HG03135 (cell line): ENCODE measurements around the gene HNRNPM.
"Not testable (repeated sequence)": the region's sequence is repeated elsewhere in the genome, so short reads cannot be mapped to it uniquely, and the experiment has no call there.

Source experiments
- ATAC-seq: cut with Tn5 transposase; IDR thresholded peaks from one replicate; pipeline ENCODE4 v1.9.1; 2021; ENCODE audit warnings: mild to moderate bottlenecking, moderate library complexity; ENCODE audit not compliant: unreplicated experiment

Gene HNRNPM

DNA sequence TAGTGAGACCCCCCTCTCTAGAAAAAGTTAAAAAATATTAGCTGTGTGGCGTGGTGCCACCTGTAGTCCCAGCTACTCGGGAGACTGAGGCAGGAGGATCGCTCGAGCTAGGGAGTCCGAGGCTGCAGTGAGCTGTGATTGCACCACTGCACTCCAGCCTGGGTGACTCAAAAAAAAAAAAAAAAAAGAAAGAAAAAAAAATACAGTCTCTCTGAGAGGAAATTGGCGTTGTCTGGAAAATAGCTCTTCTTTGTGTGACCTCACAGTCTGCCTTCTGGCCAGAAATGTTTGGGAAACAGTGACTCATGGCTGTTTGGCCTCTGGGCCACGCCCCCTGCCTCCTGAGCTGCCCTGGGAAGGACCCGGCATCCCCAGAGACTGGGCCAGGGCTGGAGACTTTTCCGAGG is 21.0 kb upstream of the HNRNPM start:
- no peak for ATAC-seq

- not testable (repeated sequence) for ATAC-seq
Observed at GRCh38 chr19:8425331-8425730, 19.4 kb upstream of the HNRNPM start.

DNA sequence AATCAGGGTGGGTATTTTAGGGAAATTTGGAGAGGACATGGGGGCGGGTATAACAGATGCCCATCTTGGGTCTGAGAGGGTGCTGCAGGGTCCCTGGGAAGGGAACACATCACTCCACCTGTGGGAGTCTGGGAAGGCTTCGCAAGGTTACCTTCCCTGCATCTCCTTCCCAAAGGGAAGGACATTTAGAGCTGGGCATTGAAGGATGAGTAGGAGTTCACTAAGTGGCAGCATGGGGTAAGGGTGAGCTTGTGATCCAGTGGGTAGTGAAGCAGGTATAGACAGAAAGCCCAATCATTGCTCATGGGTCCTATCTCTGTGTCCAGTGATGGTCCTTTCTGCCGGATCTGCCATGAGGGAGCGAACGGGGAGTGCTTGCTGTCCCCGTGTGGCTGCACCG is 18.5 kb upstream of the HNRNPM start:
- ATAC-seq: no peak

GRCh38 chr19:8429044-8429443 is 15.7 kb upstream of the HNRNPM start:
- ATAC-seq: no peak

DNA sequence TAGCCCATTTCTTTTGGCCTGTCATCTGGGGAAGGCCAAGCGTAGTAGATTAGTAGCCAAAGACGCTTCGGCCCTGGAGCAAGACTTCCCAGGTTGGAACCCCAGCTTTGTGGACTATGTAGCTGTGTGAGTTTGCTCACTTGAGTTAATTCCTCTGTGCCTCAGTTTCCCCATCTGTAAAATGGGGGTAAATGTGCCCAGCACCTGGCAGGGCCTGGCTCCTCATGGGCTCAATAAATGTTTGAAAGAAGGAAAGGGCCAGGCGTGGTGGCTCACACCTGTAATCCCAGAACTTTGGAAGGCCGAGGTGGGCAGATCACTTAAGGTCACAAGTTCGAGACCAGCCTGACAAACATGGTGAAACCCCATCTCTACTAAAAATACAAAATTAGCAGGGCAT is 14.9 kb upstream of the HNRNPM start:
- no peak for ATAC-seq

DNA sequence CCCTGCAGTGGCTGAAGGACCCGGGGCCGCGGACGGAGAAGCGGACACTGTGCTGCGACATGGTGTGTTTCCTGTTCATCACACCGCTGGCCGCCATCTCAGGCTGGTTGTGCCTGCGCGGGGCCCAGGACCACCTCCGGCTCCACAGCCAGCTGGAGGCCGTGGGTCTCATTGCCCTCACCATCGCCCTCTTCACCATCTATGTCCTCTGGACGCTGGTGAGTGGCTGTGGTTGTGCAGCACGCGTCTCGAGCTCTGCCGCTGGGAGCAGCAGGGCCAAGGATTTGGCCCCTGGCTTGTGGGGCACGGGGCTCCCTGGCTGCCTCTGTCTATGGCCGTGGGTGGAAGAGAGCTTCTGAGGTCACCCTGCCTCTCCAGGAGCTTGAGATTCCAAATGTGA is 14.1 kb upstream of the HNRNPM start:
- ATAC-seq: no peak

GRCh38 chr19:8438236-8438635 is 6.5 kb upstream of the HNRNPM start:
- ATAC-seq: no peak

DNA sequence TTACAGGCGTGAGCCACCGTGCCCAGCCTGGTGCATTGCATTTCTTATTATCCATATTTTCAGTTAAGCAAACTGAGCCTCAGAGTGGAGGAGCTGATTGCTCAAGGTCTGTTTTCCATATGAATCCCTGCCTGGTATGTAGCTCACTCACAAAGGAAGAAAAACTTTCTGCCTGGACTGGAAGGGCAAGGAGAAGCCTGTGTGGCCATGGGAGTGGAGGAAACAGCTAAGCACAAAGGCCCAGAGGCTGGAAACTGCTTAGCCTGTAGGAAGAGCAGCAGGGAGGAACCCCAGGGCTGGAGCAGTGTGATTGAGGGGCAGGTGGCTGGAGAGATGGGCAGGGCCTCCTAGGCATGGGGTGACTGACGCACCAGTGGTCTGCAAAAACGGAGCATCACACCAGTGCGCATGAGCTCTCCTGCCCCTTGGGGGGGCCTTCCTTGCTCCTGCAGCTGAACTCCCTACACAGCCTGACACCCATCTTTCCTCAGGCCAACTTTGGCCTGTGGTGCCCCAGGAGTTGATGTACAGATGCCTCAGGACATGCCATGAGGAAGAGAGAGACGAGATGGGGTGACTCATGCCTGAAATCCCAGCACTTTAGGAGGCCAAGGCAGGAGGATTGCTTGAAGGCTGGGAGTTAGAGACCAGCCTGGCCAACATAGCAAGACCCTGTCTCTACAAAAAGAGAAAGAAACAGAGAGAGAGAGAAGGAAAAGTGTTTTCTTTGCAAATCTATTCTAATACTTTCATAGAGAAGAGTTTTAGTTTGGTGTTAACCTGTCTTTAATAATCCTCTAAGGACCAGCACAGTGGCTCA is 2.8 kb upstream of the HNRNPM start:
- ATAC-seq: no peak

DNA sequence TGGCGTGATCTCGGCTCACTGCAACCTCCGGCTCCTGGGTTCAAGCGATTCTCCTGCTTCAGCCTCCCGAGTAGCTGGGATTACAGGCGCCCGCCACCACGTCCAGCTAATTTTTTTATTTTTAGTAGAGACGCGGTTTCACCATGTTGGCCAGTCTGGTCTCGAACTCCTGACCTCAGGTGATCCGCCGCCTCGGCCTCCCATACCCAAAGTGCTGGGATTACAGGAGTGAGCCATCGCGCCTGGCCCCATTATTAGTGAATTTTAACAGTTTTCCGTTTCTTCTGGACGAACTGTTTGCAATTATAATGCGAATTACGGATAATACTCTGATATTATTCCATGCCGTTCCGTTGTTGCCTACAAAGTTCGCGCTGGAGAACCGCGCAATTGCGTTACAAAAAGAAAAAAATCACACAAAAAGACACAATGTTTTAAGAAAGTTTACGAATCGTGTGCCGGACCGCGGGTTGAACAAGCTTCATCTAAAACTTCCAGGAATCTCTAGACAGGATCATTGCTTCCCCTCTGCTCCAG is 567 bp upstream of the HNRNPM start:
- not testable (repeated sequence) for ATAC-seq

GRCh38 chr19:8445488-8446001 is 770 bp downstream of the HNRNPM start:
- ATAC-seq: peak; percentile 43

- ATAC-seq: no peak
Observed at GRCh38 chr19:8446061-8446709, 1.4 kb downstream of the HNRNPM start.

DNA sequence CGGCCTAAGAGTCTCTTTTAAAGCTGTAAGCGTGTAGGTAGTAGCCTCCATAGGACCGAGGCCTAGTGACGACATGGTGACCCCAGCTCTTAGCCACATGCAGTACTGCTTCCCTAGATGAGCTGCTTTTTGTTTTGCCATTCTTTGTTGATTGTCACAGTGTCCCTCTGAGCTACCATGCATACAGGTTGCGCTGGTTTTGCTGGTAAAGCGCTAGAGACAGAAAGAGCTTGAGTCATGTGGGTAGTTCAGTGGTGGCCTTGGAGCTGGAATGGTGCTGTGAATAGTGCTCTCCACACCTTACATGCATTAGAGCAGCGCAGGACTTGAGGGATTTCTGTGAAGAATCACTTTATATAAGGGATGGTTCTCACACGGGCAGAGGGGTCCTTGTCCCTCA is 5.1 kb downstream of the HNRNPM start:
- no peak for ATAC-seq

GRCh38 chr19:8451377-8451776 is 6.6 kb downstream of the HNRNPM start:
- ATAC-seq: no peak

- ATAC-seq: no peak
Observed at GRCh38 chr19:8451885-8452284, 7.1 kb downstream of the HNRNPM start.

- no peak for ATAC-seq
Observed at GRCh38 chr19:8452446-8453123, 7.8 kb downstream of the HNRNPM start.

GRCh38 chr19:8453616-8454015 is 8.8 kb downstream of the HNRNPM start:
- ATAC-seq: no peak

DNA sequence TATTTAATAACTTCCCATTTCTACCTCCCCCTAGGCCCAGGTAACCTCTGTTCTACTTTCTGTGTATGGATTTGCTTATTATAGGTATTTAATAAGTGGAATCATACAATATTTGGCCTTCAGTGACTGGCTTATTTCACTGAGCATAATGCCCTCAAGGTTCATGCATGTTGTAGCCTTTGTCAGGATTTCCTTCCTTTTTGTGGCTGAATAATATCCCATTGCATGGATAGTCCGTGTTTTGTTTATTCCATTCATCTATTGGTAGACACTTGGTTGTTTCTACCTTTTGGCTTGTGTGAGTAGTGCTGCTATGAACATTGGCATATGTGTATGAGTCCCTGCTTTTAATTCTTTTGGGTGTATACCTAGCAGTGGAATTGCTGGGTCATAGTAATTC is 9.4 kb downstream of the HNRNPM start:
- ATAC-seq: no peak

DNA sequence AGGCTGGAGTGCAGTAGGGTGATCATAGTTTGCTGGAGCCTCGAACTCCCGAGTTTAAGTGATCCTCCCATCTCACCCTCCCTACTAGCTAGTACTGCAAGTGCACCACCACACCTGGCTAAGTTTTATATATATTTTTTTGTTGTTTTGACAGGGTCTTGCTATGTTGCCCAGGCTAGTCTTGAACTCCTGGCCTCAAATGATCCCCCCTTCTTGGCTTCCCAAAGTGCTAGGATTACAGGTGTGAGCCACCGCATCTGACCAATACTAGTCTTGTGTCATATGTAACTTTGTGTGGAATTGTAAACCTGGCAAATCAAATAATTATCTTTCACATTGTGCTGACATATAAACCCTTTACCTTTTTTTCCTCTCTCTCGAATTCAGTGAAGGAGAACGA is 10.2 kb downstream of the HNRNPM start:
- ATAC-seq: no peak

DNA sequence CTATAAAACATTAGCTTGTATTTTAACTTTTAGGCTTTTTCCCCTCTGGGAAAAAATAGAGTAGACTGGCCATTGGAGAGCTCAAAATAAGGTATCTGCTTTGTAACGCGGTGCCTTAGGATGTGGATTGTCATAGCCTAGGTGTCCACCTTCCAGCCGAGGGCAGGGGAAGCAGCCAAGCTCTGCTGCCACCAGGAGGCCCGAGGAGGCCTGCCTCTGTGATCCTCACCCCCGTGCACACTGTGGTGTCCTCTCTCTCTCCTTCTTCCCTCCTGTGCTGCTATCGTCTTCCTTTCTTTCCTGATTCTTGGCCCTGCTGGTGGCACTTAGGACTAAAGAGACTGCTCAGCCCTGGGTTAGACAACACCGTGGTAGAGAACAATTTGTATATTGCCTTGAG is 11.3 kb downstream of the HNRNPM start:
- no peak for ATAC-seq

DNA sequence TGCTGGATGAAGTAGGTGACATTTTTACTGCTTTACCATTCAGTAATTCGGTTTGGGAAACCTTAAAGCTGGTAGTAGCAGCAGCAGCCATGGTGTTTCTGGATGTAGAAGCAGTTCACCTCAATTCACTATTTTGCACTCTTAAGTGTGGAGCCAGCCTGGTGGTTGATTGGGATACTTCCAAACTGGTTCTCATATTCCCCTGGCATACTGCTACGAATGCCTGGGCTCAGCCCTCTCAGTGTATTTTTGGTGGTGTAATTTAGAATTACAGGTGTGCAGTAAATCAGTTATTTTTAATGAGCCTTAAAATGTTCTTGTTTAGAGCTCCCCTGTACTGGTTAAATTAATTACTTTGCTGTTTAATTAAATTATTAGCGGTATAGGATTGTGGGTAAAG is 12.4 kb downstream of the HNRNPM start:
- ATAC-seq: no peak

- no peak for ATAC-seq
Observed at GRCh38 chr19:8457827-8458226, 13.1 kb downstream of the HNRNPM start.

- no peak for ATAC-seq
Observed at GRCh38 chr19:8458380-8458779, 13.6 kb downstream of the HNRNPM start.
